Panc1 (cell line): ENCODE measurements around the gene EXOC3L4. TPM values are rescaled to one million over a fixed set of nuclear protein-coding genes. Genes with fewer than 3 reads are reported as not detected.

ENCODE experiments used
- ATAC-seq: fragments of 200-7000 bp; cut with Tn5 transposase; 2 replicates; pipeline ENCODE4 v1.9.1; 2020; ENCODE audit warnings: mild to moderate bottlenecking, moderate library complexity
- BruUV-seq: library from RNA; stranded (reverse); fragments of 400-500 nt; replicated peaks from 2 replicates; lab custom pipeline; 2021; lab: Mats Ljungman, UMichigan
- CTCF ChIA-PET: fragments of 300-600 bp; sonication (Branson Sonifier 250); formaldehyde crosslinking; loops from one replicate; lab custom pipeline; 2022; ENCODE audit warnings: antibody characterized with exemption; lab: Charles Lee
- POLR2A ChIA-PET: fragments of 300-600 bp; sonication (Branson Sonifier 250); formaldehyde crosslinking; loops from one replicate; lab custom pipeline; 2022; ENCODE audit warnings: antibody characterized with exemption; lab: Charles Lee
- DNase-seq: peaks from one replicate; pipeline ENCODE4 v3.0.0-alpha.2; 2010; ENCODE audit warnings: low read depth, low spot score
- H3K27ac ChIP-seq: 2 replicates; pipeline ENCODE4 v1.5.1; 2011; ENCODE audit warnings: mild to moderate bottlenecking, low read length, inconsistent platforms
- H3K27me3 ChIP-seq: fragments of 200-500 bp; sonication (Bioruptor generic); 2 replicates; pipeline ENCODE4 v1.6.0; 2014; ENCODE audit warnings: low read length, inconsistent platforms; ENCODE audit not compliant: control insufficient read depth, insufficient read depth
- H3K36me3 ChIP-seq: fragments of 200-500 bp; sonication (Bioruptor generic); 2 replicates; pipeline ENCODE4 v1.5.1; 2014; ENCODE audit warnings: inconsistent platforms, mild to moderate bottlenecking, low read length, moderate library complexity; ENCODE audit not compliant: control insufficient read depth, insufficient read depth
- H3K4me1 ChIP-seq: 2 replicates; pipeline ENCODE4 v1.5.1; 2011; ENCODE audit warnings: inconsistent platforms, mild to moderate bottlenecking, low read length, moderate library complexity; ENCODE audit not compliant: control insufficient read depth, insufficient read depth
- H3K4me3 ChIP-seq, 2 experiments: 2 replicates each; pipeline ENCODE4 v1.5.1; 2011 to 2012; ENCODE audit warnings: low read depth in 2 of 2, low read length in 2 of 2, mild to moderate bottlenecking in 2 of 2, inconsistent platforms in 1 of 2, moderate library complexity in 1 of 2
- H3K9me3 ChIP-seq: fragments of 200-500 bp; sonication (Bioruptor generic); 2 replicates; pipeline ENCODE4 v1.5.1; 2014; ENCODE audit warnings: low read depth, mild to moderate bottlenecking, inconsistent platforms, low read length, moderate library complexity; ENCODE audit not compliant: control insufficient read depth, insufficient read depth
- CTCF ChIP-seq: fragments of 450-650 bp; IDR thresholded peaks from 2 replicates; pipeline ENCODE4 v1.5.1; 2017; ENCODE audit warnings: mild to moderate bottlenecking
- POLR2AphosphoS5 ChIP-seq: IDR thresholded peaks from 2 replicates; pipeline ENCODE4 v1.6.1; 2012; ENCODE audit warnings: mild to moderate bottlenecking, low read depth, low read length, moderate library complexity
- REST ChIP-seq, 2 experiments: IDR thresholded peaks; 2 replicates each; pipeline ENCODE4 v1.6.1; 2011 to 2012; ENCODE audit warnings: low read depth in 2 of 2, control low read depth in 1 of 2, low read length in 1 of 2, mild to moderate bottlenecking in 1 of 2, moderate library complexity in 1 of 2; ENCODE audit not compliant: insufficient read depth in 1 of 2
- SIN3A ChIP-seq: IDR thresholded peaks from 2 replicates; pipeline ENCODE4 v1.6.1; 2012; ENCODE audit warnings: low read depth, mild to moderate bottlenecking, low read length, moderate library complexity, borderline replicate concordance; ENCODE audit not compliant: insufficient read depth
- TCF7L2 ChIP-seq: IDR thresholded peaks from 2 replicates; pipeline ENCODE4 v1.6.1; 2011; ENCODE audit warnings: mild to moderate bottlenecking, low read depth, low read length, inconsistent platforms
- in situ Hi-C: cut with HindIII; loops from 2 replicates; pipeline ENCODE4 v1.10.0; 2016; ENCODE audit warnings: low sequenced_read_pairs, low pct_unique_long_range_greater_than_20kb
- intact Hi-C: fragments of 100-400 bp; cut with micrococcal nuclease; formaldehyde crosslinking; loops from one replicate; pipeline ENCODE4 v1.10.0; 2022; ENCODE audit not compliant: unreplicated experiment
- total RNA-seq: library from RNA; stranded (reverse); gene quantifications from one replicate; pipeline ENCODE4 v1.2.1, GENCODE V29; 2021; ENCODE audit not compliant: unreplicated experiment

Gene EXOC3L4
- total RNA-seq, 1 experiment from 2014 or later: 2.6 TPM

- Histone ChIP-seq H3K4me3 (peak overlapping the region; percentile 59 to 67), H3K27me3 (no peaks in the 10 kb centered on the region), H3K4me1 (peaks cover 22% of the 10 kb centered on the region), H3K9me3 (no peaks in the 10 kb centered on the region), H3K36me3 (no peaks in the 10 kb centered on the region), H3K27ac (peak overlapping the region; percentile 84)
- CTCF ChIA-PET: no interaction called here
- POLR2A ChIA-PET: no interaction called here
- TF ChIP-seq POLR2AphosphoS5 (no peak), TCF7L2 (no peak), SIN3A (no peak), REST (IDR thresholded peaks at IDR 0.05; ENCODE audit: insufficient read depth in 1 of 2, low read depth in 2 of 2, low read length in 1 of 2) (no peak), CTCF (no peak)
- in situ Hi-C loops (no loop called here), intact Hi-C loops (no loop called here)
- DNase-seq: no peak
- TSS peak; percentile 88 for BruUV-seq
- ATAC-seq: no peak
These were observed 38.8 kb upstream of the EXOC3L4 start for GRCh38 chr14:103055695-103056094.

- ATAC-seq (peak; percentile 35), DNase-seq (no peak)
- H3K4me3 ChIP-seq: peak overlapping the region; percentile 59 to 67
- no TSS peak for BruUV-seq
- no peak for TF ChIP-seq SIN3A
- TF ChIP-seq POLR2AphosphoS5: no peak
- TF ChIP-seq REST (IDR thresholded peaks at IDR 0.05; ENCODE audit: insufficient read depth in 1 of 2, low read depth in 2 of 2, low read length in 1 of 2): no peak
- no peak for TF ChIP-seq CTCF
- no peak for TF ChIP-seq TCF7L2
- in situ Hi-C loops (no loop called here), intact Hi-C loops (no loop called here)
- H3K9me3 ChIP-seq: no peaks in the 10 kb centered on the region
- peak overlapping the region; percentile 84 for H3K27ac ChIP-seq
- H3K4me1 ChIP-seq: peaks cover 22% of the 10 kb centered on the region
- ChIA-PET POLR2A (interaction anchor here (0.6 kb wide), 1 partner anchor 23 kb away, joined by 3 read pairs; no protein-coding TSS in a partner anchor), CTCF (no interaction called here)
- no peaks in the 10 kb centered on the region for H3K27me3 ChIP-seq
- no peaks in the 10 kb centered on the region for H3K36me3 ChIP-seq
These were observed 38.0 kb upstream of the EXOC3L4 start for GRCh38 chr14:103056322-103057027.
